Mesenchymal stem cell (in vitro differentiated cells and primary cell): ENCODE data around the gene ATP6V0D1.

Experiments
- DNase-seq: peaks from one replicate; pipeline ENCODE4 v3.0.0-alpha.2; 2013
- H2AFZ ChIP-seq: one replicate; pipeline ENCODE4 v1.6.1; 2013; ENCODE audit warnings: low read depth, mild to moderate bottlenecking, control low read depth, inconsistent platforms, low read length, moderate library complexity
- H2AK5ac ChIP-seq: 2 replicates; pipeline ENCODE4 v1.6.1; 2013; ENCODE audit warnings: low read length, moderate library complexity, mild to moderate bottlenecking, inconsistent platforms; ENCODE audit not compliant: severe bottlenecking
- H2BK120ac ChIP-seq: one replicate; pipeline ENCODE4 v1.6.1; 2013; ENCODE audit warnings: low read depth, mild to moderate bottlenecking, inconsistent platforms, low read length, moderate library complexity
- H2BK12ac ChIP-seq, 2 experiments: one replicate each; pipeline ENCODE4 v1.6.1; 2013; ENCODE audit warnings: inconsistent platforms in 2 of 2, low read length in 2 of 2, mild to moderate bottlenecking in 2 of 2, moderate library complexity in 2 of 2, control low read depth in 1 of 2
- H2BK15ac ChIP-seq: one replicate; pipeline ENCODE4 v1.6.1; 2013; ENCODE audit warnings: mild to moderate bottlenecking, low read depth, inconsistent platforms; ENCODE audit not compliant: poor library complexity, severe bottlenecking
- H2BK5ac ChIP-seq: 2 replicates; pipeline ENCODE4 v1.6.1; 2013; ENCODE audit warnings: low read depth, mild to moderate bottlenecking, low read length, control low read depth, inconsistent platforms; ENCODE audit not compliant: poor library complexity, severe bottlenecking
- H3K14ac ChIP-seq, 2 experiments: one replicate each; pipeline ENCODE4 v1.6.1; 2013; ENCODE audit warnings: inconsistent platforms in 2 of 2, low read length in 2 of 2, control low read depth in 1 of 2, mild to moderate bottlenecking in 1 of 2, moderate library complexity in 1 of 2
- H3K18ac ChIP-seq, 2 experiments: one replicate each; pipeline ENCODE4 v1.6.1; 2013; ENCODE audit warnings: inconsistent platforms in 2 of 2, low read length in 2 of 2, control low read depth in 1 of 2, low read depth in 1 of 2, mild to moderate bottlenecking in 1 of 2
- H3K23ac ChIP-seq, 2 experiments: one replicate each; pipeline ENCODE4 v1.6.1; 2013; ENCODE audit warnings: inconsistent platforms in 2 of 2, low read length in 2 of 2, mild to moderate bottlenecking in 2 of 2, moderate library complexity in 2 of 2, control low read depth in 1 of 2
- H3K27ac ChIP-seq: 2 replicates; pipeline ENCODE4 v1.5.1; 2013; ENCODE audit warnings: mild to moderate bottlenecking, moderate library complexity, low read length, control low read depth, inconsistent platforms; ENCODE audit not compliant: poor library complexity, severe bottlenecking
- H3K27me3 ChIP-seq, 2 experiments: 2 replicates each; pipeline versions ENCODE4 v1.6.1 to v1.7.0; 2013; ENCODE audit warnings: low read length in 2 of 2, mild to moderate bottlenecking in 2 of 2, moderate library complexity in 2 of 2, control low read depth in 1 of 2, inconsistent platforms in 1 of 2; ENCODE audit not compliant: control insufficient read depth in 1 of 2, insufficient read depth in 1 of 2
- H3K36me3 ChIP-seq, 2 experiments: 2 replicates each; pipeline versions ENCODE4 v1.6.1 to v1.7.0; 2013; ENCODE audit warnings: low read length in 2 of 2, control low read depth in 1 of 2, inconsistent platforms in 1 of 2, low read depth in 1 of 2, mild to moderate bottlenecking in 1 of 2; ENCODE audit not compliant: insufficient read depth in 2 of 2, control insufficient read depth in 1 of 2
- H3K4ac ChIP-seq, 2 experiments: one replicate each; pipeline ENCODE4 v1.6.1; 2013; ENCODE audit warnings: inconsistent platforms in 2 of 2, low read length in 2 of 2, mild to moderate bottlenecking in 2 of 2, moderate library complexity in 2 of 2, control low read depth in 1 of 2, low read depth in 1 of 2
- H3K4me1 ChIP-seq: 2 replicates; pipeline ENCODE4 v1.6.1; 2013; ENCODE audit warnings: low read depth, low read length, control low read depth; ENCODE audit not compliant: control insufficient read depth, insufficient read depth
- H3K4me2 ChIP-seq: 2 replicates; pipeline ENCODE4 v1.6.1; 2013; ENCODE audit warnings: low read length, mild to moderate bottlenecking, inconsistent platforms; ENCODE audit not compliant: poor library complexity, severe bottlenecking
- H3K4me3 ChIP-seq, 2 experiments: 2 replicates each; pipeline versions ENCODE4 v1.5.1 to v1.7.0; 2013; ENCODE audit warnings: low read length in 2 of 2, mild to moderate bottlenecking in 2 of 2, control low read depth in 1 of 2, low read depth in 1 of 2; ENCODE audit not compliant: insufficient read depth in 1 of 2
- H3K79me1 ChIP-seq: replicated peaks from 2 replicates; pipeline ENCODE4 v1.6.1; 2013; ENCODE audit warnings: mild to moderate bottlenecking, control low read depth, low read length, inconsistent platforms; ENCODE audit not compliant: poor library complexity, severe bottlenecking
- H3K9ac ChIP-seq: 2 replicates; pipeline ENCODE4 v1.7.0; 2013; ENCODE audit warnings: mild to moderate bottlenecking, low read length, moderate library complexity
- H3K9me3 ChIP-seq: 2 replicates; pipeline ENCODE4 v1.7.0; 2013; ENCODE audit warnings: mild to moderate bottlenecking, low read length; ENCODE audit not compliant: control insufficient read depth
- H4K8ac ChIP-seq: one replicate; pipeline ENCODE4 v1.6.1; 2013; ENCODE audit warnings: inconsistent platforms, mild to moderate bottlenecking, low read length, moderate library complexity
- H4K91ac ChIP-seq: one replicate; pipeline ENCODE4 v1.6.1; 2013; ENCODE audit warnings: mild to moderate bottlenecking, low read length, inconsistent platforms
- WGBS: methylation state at CpG from one replicate; pipeline ENCODE4 v1.1.7; 2013; ENCODE audit warnings: mixed read lengths; 5-methylcytosine and 5-hydroxymethylcytosine counted together

Gene ATP6V0D1

DNA sequence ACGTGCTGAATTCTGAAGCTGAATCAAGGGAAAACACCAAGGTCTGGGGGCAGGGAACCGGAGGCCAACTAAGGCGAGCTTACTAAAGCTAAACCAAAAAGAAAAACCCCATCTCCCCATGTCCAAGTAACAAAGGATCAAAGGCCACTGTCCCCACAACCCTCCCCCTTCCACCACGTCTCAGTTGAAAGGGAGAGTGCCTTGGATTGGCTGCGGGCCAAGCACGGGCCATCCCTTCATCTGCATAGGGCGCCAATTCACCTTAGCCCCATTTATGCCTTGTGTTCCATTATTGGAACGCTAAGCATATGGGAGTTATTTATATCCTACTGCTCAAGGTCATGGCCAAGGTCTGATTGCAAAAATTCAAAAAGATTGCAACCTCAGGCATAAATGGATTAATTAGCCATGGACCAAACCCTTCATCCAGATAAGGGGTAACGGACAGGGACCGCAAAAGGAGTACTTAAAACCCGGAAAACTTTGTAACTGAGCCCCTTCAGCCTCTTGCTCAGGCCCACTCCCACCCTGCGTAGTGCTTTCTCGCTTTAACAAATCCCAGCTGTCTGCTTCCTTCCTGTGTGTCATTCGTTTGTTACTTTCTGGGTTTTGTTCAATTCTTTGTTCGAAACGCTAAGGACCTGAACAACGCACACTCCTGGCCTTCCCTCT is 740 bp upstream of the ATP6V0D1 start:
- H3K9ac ChIP-seq = peak overlapping the region; percentile 100
- DNase-seq = no peak
- H3K27ac ChIP-seq = peak overlapping the region; percentile 48
- peaks cover 21% of the 10 kb centered on the region for H3K79me1 ChIP-seq
- peak overlapping the region; percentile 84 for H3K4me2 ChIP-seq
- peak overlapping the region; percentile 15 for H2BK120ac ChIP-seq
- peak overlapping the region; percentile 75 to 84 for H3K18ac ChIP-seq
- peaks cover 25% of the 10 kb centered on the region for H3K4me1 ChIP-seq
- H3K23ac ChIP-seq = no peak overlapping the region
- no peak overlapping the region for H3K14ac ChIP-seq
- H2BK12ac ChIP-seq = peak overlapping the region; percentile 21 to 42
- H2BK5ac ChIP-seq = no peak overlapping the region
- peak overlapping the region; percentile 40 to 71 for H3K4ac ChIP-seq
- peak overlapping the region; percentile 36 for H2AFZ ChIP-seq
- H4K8ac ChIP-seq = peak overlapping the region; percentile 98
- no peaks in the 10 kb centered on the region for H3K9me3 ChIP-seq
- no peaks in the 10 kb centered on the region for H3K27me3 ChIP-seq
- peak overlapping the region; percentile 55 to 99 for H3K4me3 ChIP-seq
- peak overlapping the region; percentile 71 for H2AK5ac ChIP-seq
- WGBS = 53% methylated on average over 17 of the region's 17 CpGs
- H4K91ac ChIP-seq = peak overlapping the region; percentile 92
- H3K36me3 ChIP-seq = peaks cover 14 to 20% of the 10 kb centered on the region in 2 experiments
- H2BK15ac ChIP-seq = peak overlapping the region; percentile 19

DNA sequence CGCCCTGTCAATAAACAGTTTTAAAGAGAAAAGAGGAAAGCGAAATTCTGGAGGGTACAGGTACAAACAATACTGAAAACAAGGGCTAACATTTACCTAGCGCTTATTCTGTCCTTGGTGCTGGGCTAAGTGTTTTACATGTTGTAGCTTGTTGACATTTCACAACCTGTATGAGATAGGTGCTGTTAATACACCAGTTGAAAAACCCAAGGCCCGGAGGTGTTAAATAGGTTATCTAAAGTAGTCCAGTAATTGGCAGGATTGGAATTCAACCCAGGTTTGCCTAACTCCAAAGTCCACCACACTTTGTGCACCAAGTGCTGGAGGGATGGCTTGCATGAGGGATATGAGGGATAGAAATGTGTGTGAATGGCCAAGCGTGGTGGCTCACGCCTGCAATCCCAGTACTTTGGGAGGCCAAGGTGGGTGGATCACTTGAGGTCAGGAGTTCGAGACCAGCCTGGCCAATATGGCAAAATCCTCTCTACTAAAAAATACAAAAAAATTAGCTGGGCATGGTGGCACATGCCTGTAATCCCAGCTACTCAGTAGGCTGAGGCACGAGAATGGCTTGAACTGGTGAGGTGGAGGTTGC is 2.9 kb downstream of the ATP6V0D1 start:
- Histone ChIP-seq H3K4me3 (no peak overlapping the region), H4K91ac (no peak overlapping the region), H3K4me2 (no peak overlapping the region), H3K18ac (no peak overlapping the region), H3K27me3 (no peaks in the 10 kb centered on the region), H3K9ac (no peak overlapping the region), H3K27ac (no peak overlapping the region), H3K14ac (no peak overlapping the region), H3K9me3 (no peaks in the 10 kb centered on the region), H3K4me1 (peaks cover 21% of the 10 kb centered on the region), H3K36me3 (peaks cover 5 to 28% of the 10 kb centered on the region in 2 experiments), H2BK120ac (no peak overlapping the region), H2AFZ (no peak overlapping the region), H3K79me1 (peaks cover 20% of the 10 kb centered on the region), H2BK5ac (no peak overlapping the region), H3K4ac (no peak overlapping the region), H2BK15ac (no peak overlapping the region), H2AK5ac (no peak overlapping the region), H3K23ac (no peak overlapping the region), H2BK12ac (no peak overlapping the region), H4K8ac (no peak overlapping the region)
- WGBS = 96% methylated on average over 5 of the region's 8 CpGs
- no peak for DNase-seq

DNA sequence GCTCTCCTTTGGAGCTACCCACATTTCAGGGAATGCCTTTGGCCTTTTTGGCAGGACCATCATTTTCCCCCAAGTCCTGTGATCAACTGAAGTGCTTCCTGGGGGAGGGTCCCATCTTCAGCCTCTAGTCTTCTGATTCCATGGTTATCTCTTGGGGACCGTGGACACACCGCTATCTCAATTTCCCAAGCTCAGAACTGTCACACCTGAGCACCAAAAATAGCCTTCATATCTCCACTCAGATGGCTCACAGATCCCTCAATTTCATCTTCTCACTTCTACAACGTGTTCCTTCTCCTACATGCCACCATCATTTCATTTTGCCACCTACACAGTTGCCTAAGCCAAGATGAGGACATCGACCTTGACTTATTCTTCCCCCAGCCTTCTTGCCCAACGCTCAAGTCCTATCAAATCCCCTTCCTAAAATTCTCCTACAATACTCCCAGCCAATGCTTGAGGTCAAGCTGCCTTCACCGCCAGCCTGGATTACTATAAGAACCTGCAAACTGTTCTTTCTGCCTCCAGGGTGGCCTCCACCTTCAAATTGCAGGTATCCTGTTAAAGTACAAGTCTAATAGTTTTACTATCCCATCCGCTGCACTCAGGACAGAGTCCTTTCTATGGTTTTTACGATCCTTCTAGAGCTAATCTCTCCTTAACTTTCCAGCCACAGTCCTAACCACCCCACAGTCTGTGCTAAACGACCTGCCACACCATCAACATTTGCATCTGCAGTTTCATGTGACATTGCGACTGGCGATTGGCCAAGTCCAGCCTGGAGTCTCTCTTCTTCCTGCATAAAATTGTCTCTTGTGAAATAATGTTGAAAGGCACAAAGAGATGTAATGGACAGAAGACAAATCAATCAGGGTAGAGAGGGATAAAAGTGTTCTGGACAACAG is 6.2 kb downstream of the ATP6V0D1 start:
- no peak overlapping the region for H3K4me2 ChIP-seq
- peaks cover 16% of the 10 kb centered on the region for H3K4me1 ChIP-seq
- H4K91ac ChIP-seq = no peak overlapping the region
- H3K4me3 ChIP-seq = no peak overlapping the region
- H3K9ac ChIP-seq = no peak overlapping the region
- no peak overlapping the region for H2BK12ac ChIP-seq
- H3K79me1 ChIP-seq = peaks cover 12% of the 10 kb centered on the region
- no peak for DNase-seq
- no peak overlapping the region for H2BK5ac ChIP-seq
- no peak overlapping the region for H2AFZ ChIP-seq
- no peak overlapping the region for H3K18ac ChIP-seq
- H4K8ac ChIP-seq = no peak overlapping the region
- 90% methylated on average over 11 of the region's 11 CpGs for WGBS
- no peaks in the 10 kb centered on the region for H3K27me3 ChIP-seq
- H2BK120ac ChIP-seq = no peak overlapping the region
- no peaks in the 10 kb centered on the region for H3K9me3 ChIP-seq
- H2BK15ac ChIP-seq = no peak overlapping the region
- peaks cover 7 to 28% of the 10 kb centered on the region in 2 experiments for H3K36me3 ChIP-seq
- H3K4ac ChIP-seq = no peak overlapping the region
- no peak overlapping the region for H3K27ac ChIP-seq
- H3K23ac ChIP-seq = no peak overlapping the region
- H2AK5ac ChIP-seq = no peak overlapping the region
- H3K14ac ChIP-seq = no peak overlapping the region
